Activated T-cell treated with anti-CD3 and anti-CD28 coated beads, Interleukin-2, amount 50 U/mL, for 72 hours (primary cell): Measurements from ENCODE around the gene CILP2. TPM values are rescaled to one million over a fixed set of nuclear protein-coding genes. Genes with fewer than 3 reads are reported as not detected.

ENCODE experiments used
- ATAC-seq, 2 donors: fragments of 150-1000 bp; cut with Tn5 transposase; replicated peaks in 1 of 2; 2 replicates each; pipeline ENCODE4 v1.10.0; 2021; ENCODE audit warnings: moderate library complexity in 2 of 2, mild to moderate bottlenecking in 1 of 2
- DNase-seq, 2 donors: peaks; one replicate each; pipeline ENCODE4 v3.0.0; 2021 to 2022; ENCODE audit warnings: mixed read lengths in 1 of 2
- H3K27ac Mint-ChIP-seq: one replicate; pipeline ENCODE4 v1.8.0; 2022; ENCODE audit warnings: mild to moderate bottlenecking, moderate library complexity, mixed read lengths
- H3K27me3 Mint-ChIP-seq: one replicate; pipeline ENCODE4 v1.8.0; 2022; ENCODE audit warnings: low read depth, mixed read lengths
- H3K36me3 Mint-ChIP-seq, 2 donors: one replicate each; pipeline ENCODE4 v1.8.0; 2022; ENCODE audit warnings: mixed read lengths in 2 of 2, mild to moderate bottlenecking in 1 of 2; ENCODE audit not compliant: insufficient read depth in 2 of 2
- H3K4me1 Mint-ChIP-seq: one replicate; pipeline ENCODE4 v1.8.0; 2022; ENCODE audit warnings: low read depth, mixed read lengths
- H3K4me3 Mint-ChIP-seq, 2 donors: one replicate each; pipeline ENCODE4 v1.8.0; 2022; ENCODE audit warnings: mild to moderate bottlenecking in 2 of 2, mixed read lengths in 2 of 2, moderate library complexity in 2 of 2
- H3K9me3 Mint-ChIP-seq, 2 donors: one replicate each; pipeline ENCODE4 v1.8.0; 2022; ENCODE audit warnings: mixed read lengths in 2 of 2
- total RNA-seq, 2 donors: library from RNA; stranded (reverse); gene quantifications; one replicate each; pipeline ENCODE4 v1.2.3, GENCODE V29; 2022

Gene CILP2
- total RNA-seq, 2 donors from 2014 or later = 0.44 to 0.86 TPM

DNA sequence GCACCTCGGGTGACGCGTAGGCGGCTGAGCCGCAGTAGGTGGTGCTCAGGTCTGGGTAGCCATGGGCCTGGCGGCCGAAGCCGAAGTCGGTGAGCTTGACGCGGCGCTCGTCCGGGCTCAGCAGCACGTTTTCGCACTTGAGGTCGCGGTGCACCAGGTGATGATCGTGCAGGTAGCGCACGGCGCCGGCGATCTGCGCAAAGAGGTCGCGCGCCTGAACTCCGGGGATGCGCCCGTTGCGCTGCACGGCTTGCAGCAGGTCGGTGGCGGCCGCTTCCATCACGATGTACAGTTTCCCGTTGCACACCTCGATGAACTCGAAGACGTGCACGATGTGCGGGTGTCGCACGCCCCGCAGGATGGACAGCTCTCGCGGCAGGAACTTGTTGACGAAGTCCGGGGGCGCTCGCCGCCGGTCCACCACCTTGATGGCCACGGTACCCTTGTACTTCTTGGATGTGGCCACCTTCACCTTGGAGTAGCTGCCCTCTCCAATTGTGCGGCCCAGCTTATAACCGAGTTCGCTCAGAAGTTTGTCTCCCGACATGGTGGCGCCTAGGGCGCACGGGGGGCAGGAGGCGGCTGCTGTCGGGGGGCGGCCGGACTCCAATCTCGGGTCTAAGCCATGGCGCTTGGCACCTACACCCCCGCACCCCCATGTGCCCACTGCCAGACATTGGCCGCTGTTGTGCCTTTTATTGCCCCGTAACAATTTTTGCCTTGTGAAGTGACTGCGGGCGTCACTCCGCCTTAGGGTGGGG, 23.0 kb upstream of the CILP2 start, which contains the start of gene TSSK6:
Gene TSSK6, minus strand, starts transcription at position 668 of the 761 bp plus-strand sequence. Its CDS starts 121 bp downstream, at position 547.
- ATAC-seq = no peak

DNA sequence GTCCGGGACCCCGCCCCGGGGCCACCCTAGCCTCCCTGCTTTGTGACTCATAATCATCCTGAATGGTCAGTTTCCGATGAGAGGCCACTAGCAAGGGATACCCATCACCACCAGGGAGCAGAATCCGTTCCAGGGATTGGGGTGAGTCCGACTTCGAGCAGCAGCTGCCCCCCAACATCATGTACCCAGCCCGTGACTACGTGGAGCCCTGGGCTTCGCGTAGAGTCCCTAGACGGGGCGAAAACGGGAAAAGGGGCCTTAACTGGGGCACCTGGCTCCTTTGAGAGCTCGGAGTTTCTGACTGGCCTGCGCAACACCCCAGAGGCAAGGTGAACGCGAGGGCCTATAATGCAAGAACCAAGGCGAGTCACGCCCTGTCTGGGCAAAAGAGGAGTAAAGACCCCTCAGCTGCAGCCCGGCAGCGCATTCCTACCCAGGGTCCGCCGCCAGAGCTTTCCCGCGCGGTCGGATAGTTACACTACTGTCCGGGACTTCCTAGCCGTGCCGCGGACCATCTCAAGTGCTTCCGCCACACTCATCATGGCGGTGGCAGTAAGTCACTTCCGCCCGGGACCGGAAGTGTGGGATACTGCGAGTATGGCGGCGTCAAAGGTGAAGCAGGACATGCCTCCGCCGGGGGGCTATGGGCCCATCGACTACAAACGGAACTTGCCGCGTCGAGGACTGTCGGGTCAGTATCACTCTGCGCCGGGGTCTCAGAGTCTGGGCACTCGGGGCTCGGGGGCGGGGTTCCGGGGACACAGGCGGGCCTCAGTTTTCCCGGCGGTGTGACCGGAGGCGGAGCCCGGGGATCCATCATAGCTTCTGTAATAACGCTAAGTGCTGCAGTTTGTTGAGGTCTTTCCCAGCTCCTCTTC, 22.2 kb upstream of the CILP2 start, which contains the start of gene NDUFA13:
Gene NDUFA13, plus strand, starts transcription at position 584 of the 878 bp plus-strand sequence. Its CDS starts 14 bp downstream, at position 598.
- ATAC-seq (peak; percentile 94 to 97), DNase-seq (peak; percentile 93 to 96)
- peak within 1 kb of the TSS; percentile 97 for H3K27ac Mint-ChIP-seq
- peaks cover 7 to 19% of the 10 kb centered on the region in 2 donors for H3K36me3 Mint-ChIP-seq
- no peaks in the 10 kb centered on the region for H3K9me3 Mint-ChIP-seq
- H3K27me3 Mint-ChIP-seq = no peaks in the 10 kb centered on the region
- H3K4me1 Mint-ChIP-seq = peaks cover 33% of the 10 kb centered on the region
- H3K4me3 Mint-ChIP-seq = peak within 1 kb of the TSS; percentile 93 to 96

More for the DNA sequence above, 23.0 kb upstream of the CILP2 start, which contains the start of gene TSSK6:
- Mint-ChIP-seq H3K27ac (peak within 1 kb of the TSS; percentile 97), H3K9me3 (no peaks in the 10 kb centered on the region), H3K36me3 (peaks cover 4 to 12% of the 10 kb centered on the region in 2 donors), H3K27me3 (no peaks in the 10 kb centered on the region), H3K4me1 (peaks cover 27% of the 10 kb centered on the region), H3K4me3 (peak within 1 kb of the TSS; percentile 93 to 96)
- DNase-seq = no peak

- H3K4me1 Mint-ChIP-seq = peaks cover 45% of the 10 kb centered on the region
- no peaks in the 10 kb centered on the region for H3K9me3 Mint-ChIP-seq
- H3K36me3 Mint-ChIP-seq = peaks cover 8 to 21% of the 10 kb centered on the region in 2 donors
- DNase-seq = no peak
- H3K27ac Mint-ChIP-seq = peak overlapping the region; percentile 65
- no peak for ATAC-seq
- H3K27me3 Mint-ChIP-seq = no peaks in the 10 kb centered on the region
- peak overlapping the region; percentile 93 to 96 for H3K4me3 Mint-ChIP-seq
Observed at GRCh38 chr19:19517235-19517619, 20.8 kb upstream of the CILP2 start.

GRCh38 chr19:19520989-19521388, 17.1 kb upstream of the CILP2 start:
- Mint-ChIP-seq H3K4me3 (no peak overlapping the region), H3K27ac (peak overlapping the region; percentile 27), H3K4me1 (peaks cover 54% of the 10 kb centered on the region), H3K9me3 (no peaks in the 10 kb centered on the region), H3K27me3 (no peaks in the 10 kb centered on the region), H3K36me3 (peaks cover 8 to 21% of the 10 kb centered on the region in 2 donors)
- ATAC-seq (no peak), DNase-seq (no peak)

GRCh38 chr19:19523177-19523576, 14.9 kb upstream of the CILP2 start:
- DNase-seq (no peak), ATAC-seq (no peak)
- Mint-ChIP-seq H3K4me1 (peaks cover 43% of the 10 kb centered on the region), H3K27ac (no peak overlapping the region), H3K4me3 (no peak overlapping the region), H3K27me3 (no peaks in the 10 kb centered on the region), H3K9me3 (no peaks in the 10 kb centered on the region), H3K36me3 (peaks cover 8 to 21% of the 10 kb centered on the region in 2 donors)

GRCh38 chr19:19524053-19524452, 14.0 kb upstream of the CILP2 start:
- H3K4me3 Mint-ChIP-seq = no peak overlapping the region
- ATAC-seq (no peak), DNase-seq (no peak)
- no peak overlapping the region for H3K27ac Mint-ChIP-seq
- no peaks in the 10 kb centered on the region for H3K9me3 Mint-ChIP-seq
- H3K4me1 Mint-ChIP-seq = peaks cover 41% of the 10 kb centered on the region
- peaks cover 8 to 20% of the 10 kb centered on the region in 2 donors for H3K36me3 Mint-ChIP-seq
- no peaks in the 10 kb centered on the region for H3K27me3 Mint-ChIP-seq

DNA sequence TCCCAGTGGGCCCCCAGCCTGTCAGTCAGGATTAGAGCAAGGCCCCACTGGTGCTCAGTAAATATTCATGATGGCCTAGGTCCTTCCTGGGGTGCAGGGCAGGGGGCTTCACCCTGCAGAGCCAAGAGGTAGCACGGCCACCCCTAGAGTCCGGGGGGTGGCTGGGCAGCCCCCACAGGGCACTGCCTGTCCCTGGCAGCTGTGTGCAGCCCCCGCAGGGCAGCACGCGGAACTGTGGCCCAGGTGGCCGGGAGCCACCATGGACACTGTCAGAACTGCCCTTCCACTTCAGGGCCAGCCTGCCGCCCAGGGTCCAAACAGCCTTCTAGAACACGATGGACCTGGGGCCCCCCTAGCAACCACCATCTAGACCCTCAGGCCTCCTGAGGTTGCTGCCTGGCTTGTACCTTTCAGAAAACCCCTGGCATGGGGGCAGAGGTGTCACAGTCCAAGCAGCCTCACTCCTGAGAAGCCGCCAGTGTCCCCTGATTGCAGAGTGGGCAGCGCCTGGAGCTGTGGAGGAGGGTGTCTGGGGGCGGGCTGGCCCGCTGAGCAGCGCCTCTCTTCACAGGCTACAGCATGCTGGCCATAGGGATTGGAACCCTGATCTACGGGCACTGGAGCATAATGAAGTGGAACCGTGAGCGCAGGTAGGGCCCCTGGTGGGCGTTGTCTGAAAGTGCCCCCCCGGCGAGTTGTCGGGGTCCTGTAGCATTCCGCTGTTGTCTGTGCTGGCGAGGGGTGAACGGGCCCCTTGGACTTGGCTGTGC, 12.3 kb upstream of the CILP2 start:
- H3K27ac Mint-ChIP-seq = no peak overlapping the region
- H3K4me1 Mint-ChIP-seq = peaks cover 26% of the 10 kb centered on the region
- no peak overlapping the region for H3K4me3 Mint-ChIP-seq
- no peaks in the 10 kb centered on the region for H3K9me3 Mint-ChIP-seq
- DNase-seq (no peak), ATAC-seq (peak in 1 of 2 donors; percentile 7)
- H3K36me3 Mint-ChIP-seq = peaks cover 2 to 5% of the 10 kb centered on the region in 2 donors
- no peaks in the 10 kb centered on the region for H3K27me3 Mint-ChIP-seq

DNA sequence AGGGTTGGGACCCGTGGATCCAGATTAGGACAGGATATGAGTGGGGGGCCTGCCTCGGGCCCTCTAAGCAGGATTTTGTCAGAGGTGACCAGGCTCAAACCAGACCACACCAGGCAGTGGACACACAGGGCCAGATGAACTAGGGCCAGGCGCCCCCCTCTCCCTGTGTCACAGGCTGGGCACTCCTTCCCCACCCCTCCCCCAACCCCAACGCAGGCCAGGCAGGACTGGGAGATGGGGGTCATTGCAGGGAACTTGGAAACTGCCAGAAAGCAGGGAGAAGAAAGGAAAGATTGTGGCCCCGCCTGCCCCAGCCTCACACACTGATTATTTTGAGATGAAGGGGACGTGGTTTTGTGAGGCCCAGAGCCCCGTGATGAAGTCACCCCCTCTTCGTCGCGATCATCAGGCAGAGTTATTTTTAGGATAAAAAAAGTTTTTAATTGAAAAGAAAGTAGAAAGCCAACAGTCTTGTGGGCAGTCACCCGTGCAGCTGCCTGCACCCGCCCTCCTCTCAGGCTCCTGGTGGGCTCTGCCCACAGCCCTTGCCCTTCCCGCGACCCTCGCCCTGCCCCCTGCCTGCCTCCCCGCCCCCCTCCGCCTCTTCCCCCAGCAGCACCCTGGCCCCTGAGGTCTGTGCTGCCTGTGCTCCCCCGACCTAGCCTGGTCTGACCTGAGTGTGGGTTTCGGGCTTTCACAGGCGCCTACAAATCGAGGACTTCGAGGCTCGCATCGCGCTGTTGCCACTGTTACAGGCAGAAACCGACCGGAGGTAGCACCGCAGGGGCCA, 11.3 kb upstream of the CILP2 start:
- Mint-ChIP-seq H3K27ac (peak overlapping the region; percentile 46), H3K27me3 (no peaks in the 10 kb centered on the region), H3K36me3 (peaks cover 0 to 2% of the 10 kb centered on the region in 2 donors), H3K4me3 (no peak overlapping the region), H3K4me1 (peaks cover 18% of the 10 kb centered on the region), H3K9me3 (no peaks in the 10 kb centered on the region)
- ATAC-seq (no peak), DNase-seq (no peak)

- ATAC-seq (no peak), DNase-seq (no peak)
- H3K36me3 Mint-ChIP-seq = peaks cover 0 to 6% of the 10 kb centered on the region in 2 donors
- no peak overlapping the region for H3K27ac Mint-ChIP-seq
- H3K4me1 Mint-ChIP-seq = peaks cover 18% of the 10 kb centered on the region
- no peak overlapping the region for H3K4me3 Mint-ChIP-seq
- no peaks in the 10 kb centered on the region for H3K9me3 Mint-ChIP-seq
- H3K27me3 Mint-ChIP-seq = no peaks in the 10 kb centered on the region
Observed at GRCh38 chr19:19527371-19527656, 10.8 kb upstream of the CILP2 start.

- Mint-ChIP-seq H3K4me1 (peaks cover 14% of the 10 kb centered on the region), H3K27ac (no peak overlapping the region), H3K27me3 (no peaks in the 10 kb centered on the region), H3K36me3 (peaks cover 0 to 6% of the 10 kb centered on the region in 2 donors), H3K9me3 (no peaks in the 10 kb centered on the region), H3K4me3 (no peak overlapping the region)
- ATAC-seq (no peak), DNase-seq (no peak)
Observed at GRCh38 chr19:19527674-19528625, 10.1 kb upstream of the CILP2 start.

- Mint-ChIP-seq H3K27me3 (no peaks in the 10 kb centered on the region), H3K4me1 (peaks cover 12% of the 10 kb centered on the region), H3K27ac (no peak within 1 kb of the TSS), H3K9me3 (no peaks in the 10 kb centered on the region), H3K4me3 (no peak within 1 kb of the TSS), H3K36me3 (peaks cover 0 to 6% of the 10 kb centered on the region in 2 donors)
- no peak for ATAC-seq
- no peak for DNase-seq
Observed at GRCh38 chr19:19528721-19529490, 9.2 kb upstream of the CILP2 start, which contains the start of gene YJEFN3. YJEFN3 (plus strand) TSS chr19:19528911; CDS start chr19:19528933, 22 bp downstream.
